Activated CD4-positive, CD25-positive, alpha-beta regulatory T cell (primary cell): ENCODE data around the gene ADPRH.
"Not testable (repeated sequence)": the region's sequence is repeated elsewhere in the genome, so short reads cannot be mapped to it uniquely, and the experiment has no call there.

ENCODE experiments used
- DNase-seq, 4 experiments: peaks; one replicate each; lab custom pipeline; 2025; lab: John Stamatoyannopoulos, UW

Gene ADPRH

DNA sequence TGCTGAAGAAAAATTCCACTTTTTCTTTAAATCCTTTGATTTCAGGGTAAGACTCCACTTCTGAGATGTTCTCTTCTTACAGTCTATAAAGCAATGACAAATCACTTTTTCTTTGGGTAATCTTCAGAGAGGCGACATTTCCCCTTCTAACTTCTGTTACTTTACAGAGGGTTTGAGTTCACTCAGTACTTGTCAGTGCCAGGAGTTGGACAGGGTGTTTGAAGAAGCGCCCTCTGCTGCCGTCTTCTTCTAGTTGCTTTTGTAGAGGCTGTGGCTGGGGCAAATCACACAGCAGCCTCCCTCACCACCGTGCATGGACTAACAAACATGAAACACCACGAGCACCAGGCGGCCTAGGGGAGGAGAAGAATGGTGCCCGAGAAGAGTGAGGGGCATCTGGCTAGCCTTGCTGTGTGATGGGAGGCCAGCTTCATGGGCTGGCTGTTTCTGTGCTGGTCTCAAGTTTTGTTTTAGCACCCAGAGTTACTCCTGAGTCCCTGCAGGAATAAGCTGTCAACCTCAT lies 19.8 kb upstream of the ADPRH start, which contains the start of gene CD80:
Gene CD80, minus strand, starts transcription at position 174 of the 523 bp plus-strand sequence. CDS start 1,886 bp downstream, outside the sequence.
- peak; percentile 6 to 30 (median 16) for DNase-seq

DNA sequence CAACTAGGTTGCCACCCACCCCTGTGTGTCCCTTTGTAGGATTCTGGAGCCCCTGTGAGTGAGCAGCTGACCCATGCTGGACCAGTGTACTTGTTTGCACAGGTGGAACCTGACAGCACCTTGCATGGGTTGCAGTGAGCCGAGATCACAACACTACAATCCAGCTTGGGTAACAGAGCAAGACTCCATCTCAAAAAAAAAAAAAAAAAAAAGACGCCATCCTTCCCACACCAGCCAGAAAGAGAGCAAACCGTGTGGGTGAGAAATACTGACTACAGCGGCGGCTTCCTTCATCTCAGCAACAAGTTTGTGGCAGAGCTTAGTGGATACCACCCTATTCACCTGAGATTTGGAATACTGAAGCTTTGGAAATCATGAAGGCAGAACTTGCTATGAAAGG lies 19.1 kb upstream of the ADPRH start:
- DNase-seq: no peak

DNA sequence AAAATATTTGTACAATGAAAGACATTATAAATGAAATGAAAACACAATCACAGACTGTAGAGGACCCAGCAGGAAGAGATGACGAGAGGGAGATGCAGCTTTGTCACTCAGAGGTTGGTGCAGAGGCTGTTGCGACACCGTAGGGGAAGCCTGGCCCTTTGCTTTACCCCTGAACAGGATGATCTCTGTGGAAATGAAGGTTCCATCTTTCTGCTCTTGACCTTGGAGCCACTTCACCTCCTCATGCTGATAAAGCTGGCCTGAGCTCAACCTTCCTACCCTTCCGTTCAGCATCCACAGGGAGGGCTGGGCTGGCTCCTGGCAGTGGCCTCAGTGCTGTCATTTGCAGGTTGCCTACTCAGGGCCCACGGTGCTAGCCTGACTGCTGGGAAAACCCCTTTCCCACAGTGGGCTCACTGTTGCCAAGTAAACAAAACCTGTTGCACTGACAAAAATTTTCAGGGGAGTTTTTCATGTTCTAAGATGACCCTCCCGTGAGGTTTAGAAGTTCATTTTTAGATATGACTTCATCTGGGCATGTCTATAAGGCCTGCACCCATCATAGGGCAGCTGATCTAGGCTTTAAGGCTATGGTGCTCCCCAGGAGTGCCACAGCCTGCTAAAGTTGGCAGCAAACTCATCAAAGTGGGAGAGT lies 16.9 kb upstream of the ADPRH start:
- peak in 1 of 4 experiments; percentile 6 for DNase-seq

DNA sequence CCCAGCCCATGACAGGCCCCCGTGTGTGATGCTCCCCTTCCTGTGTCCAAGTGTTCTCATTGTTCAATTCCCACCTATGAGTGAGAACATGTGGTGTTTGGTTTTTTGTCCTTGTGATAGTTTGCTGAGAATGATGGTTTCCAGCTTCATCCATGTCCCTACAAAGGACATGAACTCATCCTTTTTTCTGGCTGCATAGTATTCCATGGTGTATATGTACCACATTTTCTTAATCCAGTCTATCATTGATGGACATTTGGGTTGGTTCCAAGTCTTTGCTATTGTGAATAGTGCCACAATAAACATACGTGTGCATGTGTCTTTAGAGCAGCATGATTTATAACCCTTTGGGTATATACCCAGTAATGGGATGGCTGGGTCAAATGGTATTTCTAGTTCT lies 16.0 kb upstream of the ADPRH start:
- DNase-seq: not testable (repeated sequence)

DNA sequence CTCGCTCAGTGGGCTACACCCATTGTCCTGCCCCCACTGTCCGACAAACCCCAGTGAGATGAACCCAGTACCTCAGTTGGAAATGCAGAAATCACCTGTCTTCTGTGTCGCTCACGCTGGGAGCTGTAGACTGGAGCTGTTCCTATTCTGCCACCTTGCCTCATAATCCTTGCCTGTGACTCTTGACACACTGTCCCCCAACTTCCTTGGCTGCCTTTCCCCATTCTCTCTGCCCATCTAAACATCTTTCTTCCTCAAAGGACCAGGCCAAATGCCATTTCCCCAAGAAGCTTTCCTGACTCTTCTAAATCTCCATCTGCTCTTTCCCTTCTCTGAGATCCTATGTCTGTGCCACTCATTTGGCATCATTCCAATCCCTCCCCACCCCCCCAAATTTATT lies 10.1 kb upstream of the ADPRH start:
- no peak for DNase-seq

DNA sequence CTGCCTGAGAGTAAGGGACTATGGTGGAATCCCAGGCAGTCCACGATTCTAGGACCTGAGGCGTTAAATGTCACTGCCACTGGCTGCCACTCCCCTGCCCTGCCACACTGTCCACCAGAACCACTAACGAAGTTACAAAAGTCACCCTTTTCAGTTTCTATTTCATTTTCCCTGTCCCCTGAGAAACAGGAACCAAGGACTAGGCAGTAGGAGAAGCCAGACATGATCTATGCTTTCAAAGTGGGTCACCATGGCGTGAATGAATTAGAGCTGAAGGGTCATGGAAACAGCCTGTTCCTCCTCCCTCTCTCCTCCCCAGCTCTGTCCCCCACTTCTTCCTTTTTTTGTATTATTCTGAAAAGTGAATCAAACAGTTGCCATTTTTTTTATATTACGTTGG lies 9.1 kb upstream of the ADPRH start:
- DNase-seq: no peak

DNA sequence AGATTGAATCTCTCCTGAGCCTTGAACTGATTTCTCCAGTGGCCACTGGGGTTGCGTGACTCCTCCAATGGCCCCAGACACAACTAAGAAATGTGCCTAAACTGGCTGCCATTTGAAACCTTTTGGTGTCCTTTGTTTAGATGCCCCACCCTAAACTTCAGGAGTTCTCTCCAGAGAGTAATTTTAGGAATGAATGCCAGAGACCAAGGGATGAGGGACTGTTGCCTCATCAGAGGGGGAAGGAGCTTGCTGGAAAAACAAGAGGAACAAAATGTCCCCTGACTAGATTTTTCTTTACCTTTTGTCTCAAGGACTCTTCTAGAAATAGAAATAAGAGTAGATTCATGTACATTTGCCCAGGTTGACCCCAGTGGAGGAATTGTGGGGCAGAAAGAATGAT lies 8.1 kb upstream of the ADPRH start:
- DNase-seq: no peak

DNA sequence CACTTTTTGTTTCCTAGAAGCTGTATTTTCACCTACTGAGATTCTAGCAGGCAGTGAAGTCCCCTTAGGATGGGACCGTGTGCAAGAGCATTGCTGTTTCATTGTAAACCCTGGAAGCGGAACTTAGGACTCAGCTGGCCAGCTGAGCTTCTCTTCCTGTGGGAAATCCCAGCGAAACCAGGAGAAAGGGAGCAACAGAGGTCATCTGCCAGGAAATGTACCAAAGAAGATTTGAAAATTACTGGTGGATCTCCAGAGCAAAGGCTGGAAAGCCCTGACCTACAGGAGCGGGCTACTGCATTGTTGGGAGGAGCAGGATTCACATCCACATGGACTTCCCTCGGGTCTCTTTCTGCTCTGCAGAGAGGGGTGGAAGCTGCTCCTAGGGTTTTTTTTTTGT lies 7.6 kb upstream of the ADPRH start:
- DNase-seq: no peak

DNA sequence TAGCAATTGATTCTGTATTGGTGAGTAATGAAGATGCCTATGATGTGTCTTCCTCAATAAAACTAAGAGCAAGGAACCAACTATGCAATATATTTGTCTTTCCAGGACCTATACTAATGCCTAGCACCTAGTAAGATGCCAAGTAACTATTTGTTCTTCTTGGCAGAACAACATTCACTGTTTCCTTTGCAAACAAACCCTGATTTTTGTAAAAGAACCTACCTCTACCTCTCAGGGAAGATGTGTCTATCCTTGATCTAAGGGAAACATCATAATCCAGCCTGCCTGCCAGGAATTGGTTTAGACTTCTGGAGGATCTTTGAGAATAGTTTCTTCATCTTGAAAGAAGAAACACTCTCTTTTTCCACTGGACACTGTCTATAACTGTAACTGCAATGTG lies 3.8 kb upstream of the ADPRH start:
- DNase-seq: no peak

DNA sequence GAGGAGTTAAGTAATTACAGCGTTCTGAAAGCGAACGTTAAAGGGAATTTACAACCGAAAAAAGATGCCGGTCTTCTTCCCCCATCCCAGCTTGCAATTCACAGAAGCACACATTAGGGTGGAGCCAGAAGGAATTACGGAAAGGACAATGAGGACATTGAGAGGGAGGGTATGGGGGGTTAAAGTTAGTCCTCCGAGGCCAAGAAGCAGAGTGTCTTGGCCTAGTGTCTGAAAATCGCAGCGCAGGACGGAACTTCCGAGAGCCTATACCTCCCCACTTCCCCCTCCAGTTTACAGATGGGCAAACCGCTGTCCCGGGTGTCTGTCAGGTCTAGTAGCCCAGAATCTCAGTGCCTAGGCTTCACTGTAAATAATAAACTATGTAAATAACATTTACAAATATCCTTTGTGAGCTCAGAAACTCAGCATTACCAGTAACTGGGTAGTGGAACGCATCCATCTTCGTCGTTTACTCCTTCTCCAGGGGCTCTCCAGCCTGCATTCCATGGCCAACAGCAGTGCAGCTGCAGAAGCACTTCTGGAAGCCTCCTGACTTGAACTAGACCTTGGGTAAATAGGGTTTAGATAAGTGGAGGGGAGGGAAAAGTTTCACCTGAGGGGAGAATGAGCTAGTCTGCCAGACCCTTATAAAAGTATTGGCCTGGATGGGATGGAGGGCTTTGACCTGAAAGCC lies 922 bp downstream of the ADPRH start:
- DNase-seq: no peak

DNA sequence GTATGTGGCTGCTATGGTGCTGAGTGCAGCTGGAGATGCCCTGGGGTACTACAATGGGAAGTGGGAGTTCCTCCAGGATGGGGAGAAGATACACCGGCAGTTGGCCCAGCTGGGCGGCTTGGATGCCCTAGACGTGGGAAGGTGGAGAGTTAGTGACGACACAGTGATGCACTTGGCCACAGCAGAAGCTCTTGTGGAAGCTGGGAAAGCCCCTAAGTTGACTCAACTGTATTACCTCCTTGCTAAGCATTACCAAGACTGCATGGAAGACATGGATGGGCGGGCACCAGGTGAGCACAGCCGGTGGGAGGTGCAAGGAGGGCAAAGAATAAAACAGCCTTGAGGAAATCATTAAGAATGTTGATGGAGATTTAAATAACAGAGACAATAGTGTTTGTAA lies 2.9 kb downstream of the ADPRH start:
- DNase-seq: peak in 1 of 4 experiments; percentile 11

DNA sequence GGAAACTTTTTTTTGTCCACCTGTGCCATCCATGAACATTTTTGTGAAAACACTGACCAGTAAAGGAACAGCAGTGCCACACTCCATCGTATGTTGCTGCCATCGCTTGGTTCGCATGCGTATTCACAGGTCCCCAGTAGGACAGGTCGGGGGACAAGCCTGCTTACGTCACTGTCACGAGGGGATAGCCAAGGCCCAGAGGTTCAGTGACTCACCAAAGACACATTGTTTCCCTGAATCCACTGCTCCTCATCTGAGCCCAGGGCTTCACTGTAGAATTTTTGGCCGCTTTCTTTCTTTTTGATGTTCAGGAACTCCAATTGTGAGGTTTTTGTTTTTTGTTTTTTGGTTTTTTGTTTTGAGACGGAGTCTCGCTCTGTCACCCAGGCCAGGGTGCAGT lies 5.9 kb downstream of the ADPRH start:
- no peak for DNase-seq

DNA sequence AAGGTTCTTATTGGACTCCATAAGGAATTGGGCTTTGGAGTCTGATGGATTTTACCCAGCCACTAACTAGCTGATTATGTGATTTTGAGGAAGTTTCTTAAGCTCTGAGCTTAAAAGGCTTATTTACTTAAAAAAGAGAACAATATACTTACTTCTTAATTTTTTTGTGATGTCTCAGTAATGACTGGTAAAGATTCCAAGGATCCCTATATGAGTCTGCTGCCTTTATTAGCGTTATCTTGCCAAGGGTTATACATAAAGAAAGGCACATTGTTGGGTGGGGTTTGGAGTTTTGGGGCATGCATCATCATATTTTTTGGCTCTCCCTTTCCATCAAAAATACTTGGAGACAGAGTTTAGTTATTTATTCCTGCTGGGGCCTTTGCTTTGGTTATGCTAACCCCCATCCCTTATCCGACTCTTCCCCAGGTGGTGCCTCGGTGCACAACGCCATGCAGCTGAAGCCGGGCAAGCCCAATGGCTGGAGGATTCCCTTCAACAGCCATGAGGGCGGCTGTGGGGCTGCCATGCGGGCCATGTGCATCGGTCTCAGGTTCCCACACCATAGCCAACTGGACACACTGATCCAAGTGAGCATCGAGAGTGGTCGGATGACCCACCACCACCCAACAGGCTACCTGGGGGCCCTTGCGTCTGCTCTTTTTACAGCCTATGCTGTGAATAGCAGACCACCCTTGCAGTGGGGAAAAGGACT lies 6.7 kb downstream of the ADPRH start:
- no peak for DNase-seq

DNA sequence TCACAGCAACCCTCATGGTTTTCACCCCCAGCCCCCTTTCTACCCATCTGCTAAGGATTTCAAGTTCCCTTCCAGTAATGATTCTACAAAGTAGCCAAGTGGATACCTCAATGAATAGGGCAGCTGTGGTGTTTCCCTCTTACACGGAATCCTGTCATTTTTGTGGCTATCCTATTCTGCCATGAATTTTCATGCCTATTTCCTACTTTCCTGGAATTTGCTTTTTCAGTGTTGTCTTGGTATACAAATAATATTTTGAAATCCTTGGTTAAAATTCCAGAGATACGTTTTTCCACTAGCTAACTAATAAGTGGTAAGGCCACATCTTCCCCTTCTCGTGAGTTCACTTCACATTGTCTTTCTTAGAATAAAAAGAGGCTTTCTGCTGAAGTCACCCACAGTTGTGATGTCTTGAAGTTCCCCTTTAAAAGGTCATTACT lies 7.5 kb downstream of the ADPRH start:
- DNase-seq: no peak

DNA sequence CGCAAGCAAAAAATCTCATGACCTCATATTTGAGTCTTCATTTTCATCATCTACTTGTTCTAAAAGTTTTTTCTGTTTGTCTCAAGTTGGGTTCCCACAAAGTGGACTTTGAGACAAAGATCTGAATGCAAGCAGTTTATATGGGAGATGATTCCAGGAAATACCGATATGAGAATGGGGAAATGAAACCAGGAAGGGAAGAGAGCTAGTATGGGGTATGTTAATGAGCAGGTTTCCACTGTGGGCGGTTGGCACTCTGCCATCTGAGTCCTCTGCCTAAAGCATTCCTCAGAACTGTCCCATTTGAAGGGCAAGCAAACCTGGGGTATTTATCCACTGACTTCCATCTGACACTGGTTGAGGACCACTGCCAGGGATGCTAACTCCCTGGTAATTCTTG lies 8.8 kb downstream of the ADPRH start:
- DNase-seq: no peak

DNA sequence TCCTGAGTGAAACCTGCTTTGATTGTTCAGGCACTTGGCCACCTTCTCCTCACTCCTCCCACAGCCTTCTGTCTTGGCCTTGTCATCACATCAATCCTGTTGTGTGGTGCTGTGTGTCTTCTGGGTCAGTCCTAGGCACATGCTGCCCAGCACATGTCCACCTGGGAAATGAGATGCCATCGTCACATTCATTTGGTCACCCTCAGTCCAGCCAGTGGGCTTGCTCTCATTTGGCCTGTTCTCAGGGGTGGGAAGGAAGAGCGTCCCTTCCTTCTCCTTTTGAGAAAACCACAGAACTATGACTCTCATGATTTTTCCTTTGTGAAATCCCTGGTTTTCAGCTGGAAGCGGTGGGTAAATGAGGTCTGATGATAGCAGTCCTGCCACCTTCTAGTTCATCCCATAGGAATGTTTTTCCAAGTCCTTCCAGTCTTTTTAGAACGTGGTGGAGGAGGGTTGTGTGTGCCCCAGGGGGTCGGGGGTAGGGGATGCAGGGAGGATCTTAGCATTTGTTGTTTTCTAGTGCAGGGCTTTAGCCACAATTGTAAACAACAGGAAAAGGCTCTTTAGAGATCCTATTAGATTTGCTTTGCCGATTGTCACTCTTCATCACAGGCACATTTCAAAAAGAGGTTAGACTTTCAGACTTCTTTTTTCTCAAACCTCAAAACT lies 9.9 kb downstream of the ADPRH start:
- DNase-seq: no peak

DNA sequence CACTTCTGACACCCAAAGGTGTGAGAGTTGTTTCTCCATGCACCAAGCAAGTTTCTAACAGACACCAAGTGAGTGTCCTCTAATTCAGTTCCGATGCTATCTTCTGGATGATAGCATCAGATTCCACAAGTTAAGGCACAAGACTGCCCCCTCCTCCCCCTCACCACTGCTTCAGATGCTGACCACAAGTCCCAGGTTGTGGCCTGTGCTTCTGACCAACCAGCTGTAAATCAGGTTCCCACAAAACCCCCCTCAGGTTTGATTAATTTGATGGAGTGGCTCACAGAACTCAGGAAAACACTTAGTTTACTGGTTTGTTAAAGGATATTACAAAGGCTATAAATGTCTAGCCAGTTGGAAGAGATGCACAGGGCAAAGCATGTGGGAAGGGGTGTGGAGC lies 11.4 kb downstream of the ADPRH start:
- DNase-seq: no peak

DNA sequence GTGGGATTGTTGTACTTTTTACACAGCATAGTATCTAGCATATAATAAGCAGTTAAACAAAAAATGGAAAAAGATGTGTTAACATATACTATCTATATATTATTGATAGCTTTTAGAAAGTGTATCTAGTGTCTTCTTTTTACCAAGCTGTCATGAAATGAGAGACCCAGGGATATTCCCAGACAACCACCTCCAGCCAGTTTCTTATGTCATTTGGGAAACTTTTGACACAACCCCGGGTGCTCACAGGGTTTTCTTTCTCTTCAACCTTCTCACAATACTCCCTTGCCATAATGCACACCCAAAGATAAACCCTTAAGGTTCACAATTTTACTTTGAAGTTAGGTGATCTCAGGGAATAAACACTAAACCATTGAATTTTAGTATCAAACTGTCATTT lies 13.6 kb downstream of the ADPRH start:
- no peak for DNase-seq

DNA sequence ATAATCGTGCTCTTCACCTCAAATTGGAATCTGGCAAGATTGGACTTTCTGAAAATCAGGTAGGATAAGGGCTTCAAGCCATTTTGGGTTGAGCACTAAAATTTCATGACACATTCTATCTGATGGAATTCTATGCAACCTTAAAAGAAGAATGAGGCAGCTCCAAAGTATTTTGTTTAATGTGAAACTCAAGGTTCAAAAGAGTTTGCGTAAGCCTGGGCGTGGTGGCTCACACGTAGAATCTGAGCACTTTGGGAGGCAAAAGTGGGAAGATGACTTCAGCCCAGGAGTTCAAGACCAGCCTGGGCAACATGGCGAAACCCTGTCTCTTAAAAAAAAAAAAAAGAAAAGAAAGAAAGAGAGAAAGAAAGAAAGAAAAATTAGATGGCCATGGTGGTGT lies 14.8 kb downstream of the ADPRH start:
- DNase-seq: no peak

DNA sequence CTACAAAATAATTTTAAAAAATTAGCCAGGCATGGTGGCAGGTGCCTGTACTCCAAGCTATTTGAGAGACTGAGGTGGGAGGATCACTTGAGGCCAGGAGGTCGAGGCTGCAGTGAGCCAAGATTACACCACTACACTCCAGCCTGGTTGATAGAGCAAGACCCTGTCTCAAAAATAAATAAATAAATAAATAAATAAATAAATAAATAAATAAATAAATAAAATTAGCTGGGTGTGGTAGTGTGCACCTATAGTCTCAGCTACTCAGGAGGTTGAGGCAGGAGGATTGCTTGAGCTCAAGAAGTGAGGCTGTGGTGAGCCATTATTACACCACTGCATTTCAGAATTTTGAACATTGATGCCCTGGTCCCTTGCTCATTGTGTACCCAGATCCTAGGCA lies 15.6 kb downstream of the ADPRH start:
- not testable (repeated sequence) for DNase-seq

DNA sequence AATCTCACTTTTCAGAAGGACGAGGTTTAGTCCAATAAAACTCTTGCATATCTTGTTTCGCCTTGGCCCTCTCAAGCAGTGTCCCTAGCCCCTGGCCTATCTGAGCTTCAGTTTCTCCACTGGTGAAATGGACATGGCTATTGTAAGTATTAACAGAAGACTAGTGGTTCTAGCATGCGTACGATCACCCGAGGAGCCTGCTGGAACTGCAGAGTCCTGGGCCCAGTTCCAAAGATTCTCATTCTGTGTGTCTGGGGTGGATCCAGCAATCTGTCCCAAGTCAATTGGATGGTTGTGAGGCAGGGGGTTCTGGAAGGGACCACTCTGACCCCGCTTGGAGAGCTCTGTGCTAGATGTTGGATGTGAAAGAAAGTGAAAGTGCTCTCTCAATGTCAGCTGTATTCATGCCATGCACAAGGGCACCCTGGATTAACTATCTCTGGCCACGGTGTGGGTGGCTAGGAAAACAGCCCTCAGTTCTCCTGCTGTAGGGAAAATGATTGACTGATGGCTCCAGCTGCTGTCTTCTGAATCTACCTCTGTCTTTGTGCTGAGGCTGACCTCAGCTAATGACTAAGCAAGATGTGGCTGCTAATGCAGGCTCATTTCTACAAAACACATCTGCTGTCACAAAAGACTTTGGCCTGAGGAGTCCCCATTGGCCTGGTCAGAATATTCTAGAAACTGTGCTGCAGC lies 16.5 kb downstream of the ADPRH start:
- DNase-seq: no peak

DNA sequence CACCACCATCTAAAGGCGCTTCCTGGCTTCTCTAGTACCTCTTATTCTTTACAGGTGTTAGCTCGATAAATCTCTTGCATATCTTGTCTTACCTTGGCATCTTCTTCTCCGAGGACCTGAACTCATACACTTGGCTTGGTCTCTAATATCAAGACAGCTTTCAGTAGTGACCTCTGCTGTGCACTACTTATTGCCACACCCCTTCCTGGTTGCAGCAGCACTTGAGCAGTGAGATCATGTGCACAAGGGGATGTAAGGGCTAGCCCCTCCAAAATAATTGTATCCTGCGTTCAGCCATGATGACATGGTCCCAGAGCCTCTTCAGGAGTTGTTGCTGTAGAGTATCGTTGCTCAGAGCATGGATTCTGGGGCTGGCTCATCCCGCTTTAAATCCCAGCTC lies 17.1 kb downstream of the ADPRH start:
- DNase-seq: no peak
